ENCODE data around the gene INSC. TPM values are rescaled to one million over a fixed set of nuclear protein-coding genes. Genes with fewer than 3 reads are reported as not detected.

The INSC gene
- total RNA-seq, 1 donor, result under 0.01 TPM

DNA sequence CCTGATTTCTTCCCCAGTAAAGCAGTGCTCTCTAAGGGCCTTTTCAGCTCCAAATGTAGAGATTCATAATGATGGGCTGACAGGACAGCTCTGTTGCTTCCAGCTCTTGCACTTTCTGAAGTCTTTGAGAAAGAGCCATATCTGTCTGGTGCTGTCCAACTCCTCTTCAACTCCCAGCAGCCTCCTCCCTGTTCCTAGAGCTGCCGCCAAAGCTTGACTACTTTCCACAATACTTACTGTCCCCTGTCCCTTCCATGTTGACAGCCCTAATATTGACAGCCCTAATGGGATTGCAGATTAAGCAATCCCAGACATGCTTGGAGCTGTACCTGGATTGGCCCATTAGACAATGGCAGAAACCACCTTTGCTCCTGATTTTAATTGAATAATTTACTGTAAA, 29.6 kb downstream of the INSC start:
- H3K4me3 ChIP-seq (ENCODE audit: low read depth, low read length), result no peak overlapping the region
- TF ChIP-seq, protein P1, sequence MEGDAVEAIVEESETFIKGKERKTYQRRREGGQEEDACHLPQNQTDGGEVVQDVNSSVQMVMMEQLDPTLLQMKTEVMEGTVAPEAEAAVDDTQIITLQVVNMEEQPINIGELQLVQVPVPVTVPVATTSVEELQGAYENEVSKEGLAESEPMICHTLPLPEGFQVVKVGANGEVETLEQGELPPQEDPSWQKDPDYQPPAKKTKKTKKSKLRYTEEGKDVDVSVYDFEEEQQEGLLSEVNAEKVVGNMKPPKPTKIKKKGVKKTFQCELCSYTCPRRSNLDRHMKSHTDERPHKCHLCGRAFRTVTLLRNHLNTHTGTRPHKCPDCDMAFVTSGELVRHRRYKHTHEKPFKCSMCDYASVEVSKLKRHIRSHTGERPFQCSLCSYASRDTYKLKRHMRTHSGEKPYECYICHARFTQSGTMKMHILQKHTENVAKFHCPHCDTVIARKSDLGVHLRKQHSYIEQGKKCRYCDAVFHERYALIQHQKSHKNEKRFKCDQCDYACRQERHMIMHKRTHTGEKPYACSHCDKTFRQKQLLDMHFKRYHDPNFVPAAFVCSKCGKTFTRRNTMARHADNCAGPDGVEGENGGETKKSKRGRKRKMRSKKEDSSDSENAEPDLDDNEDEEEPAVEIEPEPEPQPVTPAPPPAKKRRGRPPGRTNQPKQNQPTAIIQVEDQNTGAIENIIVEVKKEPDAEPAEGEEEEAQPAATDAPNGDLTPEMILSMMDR (IDR thresholded peaks at IDR 0.05; ENCODE audit: insufficient read depth, low read depth, low read length), result no peak
- DNase-seq (ENCODE audit: low read depth), result no peak

DNA sequence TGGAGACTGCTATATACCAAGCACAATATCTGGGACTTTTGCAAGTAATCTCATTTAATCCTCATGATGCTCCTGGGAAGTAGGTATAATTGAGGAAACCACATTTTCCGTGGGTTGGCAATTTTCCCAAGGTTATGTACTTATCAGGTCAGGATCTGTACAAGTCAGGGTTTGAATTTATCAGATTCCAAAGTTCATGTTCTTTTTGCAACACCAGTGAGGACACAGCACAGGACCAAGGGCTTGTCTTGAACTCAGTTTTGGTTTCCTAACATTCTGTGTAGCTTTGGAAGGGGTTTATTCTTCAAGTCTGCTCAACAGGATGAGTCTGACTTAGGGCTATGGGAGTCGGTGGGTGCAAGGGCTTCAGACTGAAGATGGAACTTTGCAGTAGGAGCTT, 30.4 kb downstream of the INSC start:
- H3K4me3 ChIP-seq (ENCODE audit: low read depth, low read length), result no peak overlapping the region
- no peak for DNase-seq (ENCODE audit: low read depth)
- TF ChIP-seq, protein P1 (IDR thresholded peaks at IDR 0.05; ENCODE audit: insufficient read depth, low read depth, low read length), result no peak

DNA sequence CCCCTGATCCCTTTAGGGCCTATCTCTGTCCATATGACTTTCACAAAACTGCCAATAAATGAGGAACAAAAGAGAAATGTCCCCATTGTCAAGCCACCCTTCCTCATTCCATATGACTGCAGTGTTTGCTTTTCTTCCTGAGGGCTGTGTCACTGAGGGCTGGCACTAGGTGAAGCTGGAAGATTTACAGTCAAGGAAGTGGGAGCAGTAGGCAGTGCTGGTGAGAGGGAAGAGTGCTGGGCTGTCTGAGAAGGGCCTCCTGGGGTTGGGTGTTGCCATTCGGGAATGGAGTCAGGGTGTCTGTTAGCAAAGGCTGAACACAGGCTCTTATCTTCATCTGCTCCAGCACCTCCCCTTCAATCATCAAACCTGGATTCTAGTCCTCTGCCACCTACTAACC, 30.9 kb downstream of the INSC start:
- no peak for DNase-seq (ENCODE audit: low read depth)
- no peak overlapping the region for H3K4me3 ChIP-seq (ENCODE audit: low read depth, low read length)
- TF ChIP-seq, protein P1 (IDR thresholded peaks at IDR 0.05; ENCODE audit: insufficient read depth, low read depth, low read length), result no peak

DNA sequence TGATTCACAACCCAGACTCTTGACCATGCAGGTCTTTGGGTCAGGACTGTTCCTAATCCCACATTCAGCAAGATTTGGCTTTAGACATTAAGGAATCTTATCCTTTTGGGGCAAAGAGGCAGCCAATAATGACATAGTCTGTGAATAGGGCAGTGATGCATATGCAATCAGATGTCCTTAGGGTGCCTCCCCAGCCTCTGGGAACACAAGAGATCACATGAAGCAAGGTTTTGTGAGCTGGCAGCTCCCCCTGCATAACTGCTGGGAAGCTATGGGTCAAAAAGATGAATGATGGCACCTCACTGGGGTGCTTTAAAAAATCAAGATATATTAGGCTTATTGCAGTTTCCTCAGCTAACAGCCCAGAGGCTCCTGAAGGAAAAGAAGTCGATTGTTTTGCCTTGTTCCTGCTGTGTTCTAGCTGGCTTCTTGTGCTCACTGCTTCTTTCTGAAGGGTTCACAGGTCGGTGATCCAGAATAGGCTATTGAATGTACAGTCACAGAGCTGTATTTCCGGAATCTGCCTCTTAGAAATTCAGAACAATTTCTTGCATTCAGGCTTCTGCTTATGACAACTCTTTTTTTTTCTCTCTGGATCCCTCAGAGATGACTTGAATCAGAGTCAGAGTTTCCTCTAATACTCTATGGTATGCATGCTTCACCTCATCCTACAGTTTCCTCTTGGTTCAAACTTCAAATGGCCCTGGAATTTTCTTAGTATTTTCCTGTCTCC, 31.7 kb downstream of the INSC start:
- no peak overlapping the region for H3K4me3 ChIP-seq (ENCODE audit: low read depth, low read length)
- no peak for DNase-seq (ENCODE audit: low read depth)
- TF ChIP-seq, protein P1 (IDR thresholded peaks at IDR 0.05; ENCODE audit: insufficient read depth, low read depth, low read length), result no peak

DNA sequence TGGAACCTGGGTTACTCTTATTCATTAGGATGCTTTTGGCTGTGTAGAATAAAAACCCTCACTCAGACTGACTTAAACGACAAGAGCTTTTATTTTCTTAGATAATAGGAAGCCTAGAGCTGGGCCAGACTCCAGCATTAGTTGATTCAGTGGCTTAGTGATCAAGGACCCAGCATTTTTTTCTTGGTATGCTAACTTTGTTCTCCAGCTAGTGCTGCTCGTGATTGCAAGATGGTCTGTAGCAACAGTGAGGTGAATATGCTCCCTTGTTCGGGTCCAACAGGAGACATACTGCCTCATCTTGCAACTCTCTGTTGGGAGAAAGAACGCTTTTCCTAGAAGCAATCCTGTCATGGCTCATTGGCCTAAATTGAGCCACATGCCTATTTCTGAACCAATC, 33.4 kb downstream of the INSC start:
- no peak for DNase-seq (ENCODE audit: low read depth)

DNA sequence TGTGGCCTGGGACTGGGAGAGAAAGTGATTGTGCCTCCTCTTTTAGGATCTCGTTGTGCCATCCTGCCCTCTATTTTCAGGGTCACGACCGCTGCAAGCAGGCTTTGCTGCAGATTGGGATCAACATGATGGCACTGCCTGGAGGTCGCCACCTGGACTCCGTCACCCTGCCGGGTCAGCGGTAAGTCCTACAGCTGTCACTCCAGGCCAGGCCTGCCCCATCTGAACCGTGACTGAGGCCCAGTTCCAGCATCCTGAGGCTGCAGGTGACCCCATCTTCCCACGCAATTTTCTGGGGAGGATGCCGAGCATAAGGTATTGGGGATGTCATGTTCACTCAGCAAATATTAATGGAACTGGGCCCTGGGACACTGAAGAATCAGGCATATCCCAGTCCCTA, 34.3 kb downstream of the INSC start:
- no peak overlapping the region for H3K4me3 ChIP-seq (ENCODE audit: low read depth, low read length)
- TF ChIP-seq, protein P1 (IDR thresholded peaks at IDR 0.05; ENCODE audit: insufficient read depth, low read depth, low read length), result no peak
- DNase-seq (ENCODE audit: low read depth), result no peak

More for the DNA sequence above, 33.4 kb downstream of the INSC start:
- TF ChIP-seq, protein P1 (IDR thresholded peaks at IDR 0.05; ENCODE audit: insufficient read depth, low read depth, low read length), result no peak
- H3K4me3 ChIP-seq (ENCODE audit: low read depth, low read length), result no peak overlapping the region

DNA sequence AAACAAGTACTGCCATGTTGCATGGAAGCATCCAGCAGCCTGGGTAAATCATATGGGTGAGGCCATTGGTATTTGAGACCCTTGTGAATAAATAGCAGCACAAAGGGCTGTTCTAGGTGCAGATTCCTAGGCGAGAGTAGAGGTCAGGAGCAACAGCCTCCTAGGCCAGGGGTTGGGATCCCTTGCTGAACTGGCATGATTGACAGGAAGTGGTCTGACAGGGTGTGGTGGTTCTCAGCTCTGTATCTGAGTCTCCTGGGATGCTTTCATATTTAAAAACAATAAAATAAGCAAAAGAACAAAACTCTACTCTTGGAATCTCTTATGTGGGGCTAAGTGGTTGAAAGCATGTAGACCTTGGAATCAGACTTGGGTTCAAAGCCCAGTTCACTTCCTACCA, 35.8 kb downstream of the INSC start:
- TF ChIP-seq, protein P1 (IDR thresholded peaks at IDR 0.05; ENCODE audit: insufficient read depth, low read depth, low read length), result no peak
- DNase-seq (ENCODE audit: low read depth), result no peak
- no peak overlapping the region for H3K4me3 ChIP-seq (ENCODE audit: low read depth, low read length)

Measured in fibroblast of villous mesenchyme (primary cell).